ENCODE measurements around the gene NEK10.

GRCh38 chr3:27134171-27134796 lies 234.9 kb downstream of the NEK10 start:
- peak; percentile 91 for TF ChIP-seq CTCF (conservative IDR thresholded peaks at IDR 0.05; ENCODE audit: low read depth, low read length)
- TF ChIP-seq BHLHE40 (IDR thresholded peaks at IDR 0.05; ENCODE audit: low read depth, low read length), result no peak
- 0 out of 2 replicates have a peak, but pooled peaks have one; percentile 22 for TF ChIP-seq FOS (IDR thresholded peaks at IDR 0.05; ENCODE audit: low read depth, low read length)
- no peak for TF ChIP-seq POLR2A (IDR thresholded peaks at IDR 0.05; ENCODE audit: low read depth, low read length)
- no peak; the same call in 1 of the 2 replicates for TF ChIP-seq MAFK (IDR thresholded peaks at IDR 0.05; ENCODE audit: low read depth, low read length)
- no peak for TF ChIP-seq CEBPB (IDR thresholded peaks at IDR 0.05; ENCODE audit: low read depth, low read length)
- no peak for TF ChIP-seq RFX5 (IDR thresholded peaks at IDR 0.05; ENCODE audit: low read depth, low read length)
- TF ChIP-seq RAD21 (IDR thresholded peaks at IDR 0.05; ENCODE audit: low read length), result peak; percentile 91
- TF ChIP-seq SMC3 (IDR thresholded peaks at IDR 0.05; ENCODE audit: low read depth, low read length), result peak; percentile 91
- no peak for TF ChIP-seq ELK1 (IDR thresholded peaks at IDR 0.05; ENCODE audit: borderline replicate concordance, low read depth, low read length)
- TF ChIP-seq USF2 (IDR thresholded peaks at IDR 0.05; ENCODE audit: low read depth, low read length), result 0 out of 2 replicates have a peak, but pooled peaks have one; percentile 13
- TF ChIP-seq NFE2L2 (IDR thresholded peaks at IDR 0.05; ENCODE audit: low read depth, low read length), result no peak
